Liver (tissue), 9 donors: ENCODE data around the gene PDIA3. TPM values are rescaled to one million over a fixed set of nuclear protein-coding genes. Genes with fewer than 3 reads are reported as not detected.

Source experiments
- DNase-seq: peaks from one replicate; pipeline ENCODE4 v3.0.0-alpha.2; 2017; ENCODE audit warnings: low spot score
- H3K27ac ChIP-seq, 2 donors: one replicate each; pipeline ENCODE4 v1.7.0; 2013; ENCODE audit warnings: inconsistent platforms in 2 of 2, low read length in 2 of 2, control low read depth in 1 of 2, low read depth in 1 of 2, mild to moderate bottlenecking in 1 of 2
- H3K27me3 ChIP-seq, 4 donors: one replicate each; pipeline versions ENCODE4 v1.6.1 to v1.7.0; 2013; ENCODE audit warnings: low read length in 3 of 4, inconsistent platforms in 1 of 4, mild to moderate bottlenecking in 1 of 4, moderate library complexity in 1 of 4; ENCODE audit not compliant: control insufficient read depth in 4 of 4, insufficient read depth in 4 of 4
- H3K36me3 ChIP-seq, 4 donors: one replicate each; pipeline versions ENCODE4 v1.6.1 to v1.7.0; 2013; ENCODE audit warnings: low read length in 3 of 4, mild to moderate bottlenecking in 3 of 4, low read depth in 1 of 4, moderate library complexity in 1 of 4; ENCODE audit not compliant: control insufficient read depth in 4 of 4, insufficient read depth in 3 of 4
- H3K4me1 ChIP-seq, 4 donors: one replicate each; pipeline versions ENCODE4 v1.6.1 to v1.7.0; 2013; ENCODE audit warnings: low read length in 3 of 4, mild to moderate bottlenecking in 3 of 4, moderate library complexity in 1 of 4; ENCODE audit not compliant: control insufficient read depth in 4 of 4, insufficient read depth in 4 of 4
- H3K4me3 ChIP-seq, 3 donors: one replicate each; pipeline versions ENCODE4 v1.6.1 to v1.7.0; 2013; ENCODE audit warnings: low read length in 3 of 3, control low read depth in 1 of 3, low read depth in 1 of 3, mild to moderate bottlenecking in 1 of 3
- H3K9ac ChIP-seq, 2 donors: one replicate each; pipeline ENCODE4 v1.7.0; 2013; ENCODE audit warnings: low read length in 2 of 2, mild to moderate bottlenecking in 2 of 2, moderate library complexity in 2 of 2, control low read depth in 1 of 2, low read depth in 1 of 2
- H3K9me3 ChIP-seq, 4 donors: one replicate each; pipeline versions ENCODE4 v1.6.1 to v1.7.0; 2013; ENCODE audit warnings: low read length in 3 of 4; ENCODE audit not compliant: control insufficient read depth in 4 of 4
- EGR1 ChIP-seq, 2 donors: IDR thresholded peaks; 2 replicates each; pipeline ENCODE4 v1.6.1; 2016 to 2018; ENCODE audit warnings: antibody characterized with exemption in 2 of 2, low read depth in 2 of 2
- FOXA1 ChIP-seq: IDR thresholded peaks from 2 replicates; pipeline ENCODE4 v1.6.1; 2016; ENCODE audit warnings: antibody characterized with exemption
- FOXA2 ChIP-seq: IDR thresholded peaks from 2 replicates; pipeline ENCODE4 v1.6.1; 2016; ENCODE audit warnings: antibody characterized with exemption
- GABPA ChIP-seq, 2 donors: IDR thresholded peaks in 1 of 2; conservative IDR thresholded peaks in 1 of 2; 2 replicates each; pipeline ENCODE4 v1.6.1; 2016; ENCODE audit warnings: antibody characterized with exemption in 2 of 2, mild to moderate bottlenecking in 1 of 2, moderate library complexity in 1 of 2
- HNF4A ChIP-seq, 2 donors: conservative IDR thresholded peaks; 2 replicates each; pipeline ENCODE4 v1.6.1; 2016; ENCODE audit warnings: antibody characterized with exemption in 2 of 2, mild to moderate bottlenecking in 2 of 2
- HNF4G ChIP-seq: IDR thresholded peaks from 2 replicates; pipeline ENCODE4 v1.6.1; 2016; ENCODE audit warnings: antibody characterized with exemption
- JUND ChIP-seq, 2 donors: IDR thresholded peaks; 2 replicates each; pipeline ENCODE4 v1.6.1; 2016; ENCODE audit warnings: antibody characterized with exemption in 2 of 2
- NR2F2 ChIP-seq: IDR thresholded peaks from 2 replicates; pipeline ENCODE4 v1.6.1; 2016; ENCODE audit warnings: antibody characterized with exemption
- RAD21 ChIP-seq, 2 donors: IDR thresholded peaks; 2 replicates each; pipeline ENCODE4 v1.6.1; 2016; ENCODE audit warnings: antibody characterized with exemption in 2 of 2, mild to moderate bottlenecking in 2 of 2
- RXRA ChIP-seq, 2 donors: IDR thresholded peaks; 2 replicates each; pipeline ENCODE4 v1.6.1; 2017 to 2018; ENCODE audit warnings: antibody characterized with exemption in 2 of 2, mild to moderate bottlenecking in 1 of 2
- SP1 ChIP-seq: IDR thresholded peaks from 2 replicates; pipeline ENCODE4 v1.6.1; 2018; ENCODE audit warnings: antibody characterized with exemption, mild to moderate bottlenecking
- TAF1 ChIP-seq: conservative IDR thresholded peaks from 2 replicates; pipeline ENCODE4 v1.6.1; 2016; ENCODE audit warnings: antibody characterized with exemption, mild to moderate bottlenecking
- YY1 ChIP-seq: IDR thresholded peaks from 2 replicates; pipeline ENCODE4 v1.6.1; 2016; ENCODE audit warnings: antibody characterized with exemption, mild to moderate bottlenecking
- WGBS: extraction: QIAGEN DNeasy Blood & Tissue Kit; methylation state at CpG from one replicate; pipeline ENCODE4 v1.1.7; 2013; 5-methylcytosine and 5-hydroxymethylcytosine counted together
- polyA plus RNA-seq, 2 donors: library from polyadenylated mRNA; stranded (reverse) in 1 of 2; unstranded in 1 of 2; fragments of 200-250 nt in 1 of 2; fragments of >200 nt in 1 of 2; fragmentation: Nextera tagmentation in 1 of 2; extraction: Ambion mirVana in 1 of 2; gene quantifications; one replicate each; pipeline versions ENCODE4 v1.2.1 to v1.2.3, GENCODE V29; 2013 to 2015
- total RNA-seq, 2 donors: library from RNA; depleted of rRNA; stranded (reverse); fragments of >200 nt; gene quantifications; one replicate each; pipeline ENCODE4 v1.2.3, GENCODE V29; 2014
- TF ChIP-seq, protein P1 (sequence below): IDR thresholded peaks from 2 replicates; pipeline ENCODE4 v1.6.1; 2016; ENCODE audit warnings: antibody characterized with exemption
- TF ChIP-seq, protein P2 (sequence below): fragments of 150-350 bp; IDR thresholded peaks from 2 replicates; pipeline ENCODE4 v1.5.1; 2017; ENCODE audit warnings: improper control_type of control experiment, low read depth, low read length; ENCODE audit not compliant: missing input control
- TF ChIP-seq, protein P3 (sequence below): IDR thresholded peaks from 2 replicates; pipeline ENCODE4 v1.6.1; 2016; ENCODE audit warnings: antibody characterized with exemption
- TF ChIP-seq, protein P4 (sequence below): IDR thresholded peaks from 2 replicates; pipeline ENCODE4 v1.6.1; 2016; ENCODE audit warnings: antibody characterized with exemption, mild to moderate bottlenecking
- TF ChIP-seq, protein P5 (sequence below): IDR thresholded peaks from 2 replicates; pipeline ENCODE4 v1.6.1; 2016; ENCODE audit warnings: antibody characterized with exemption
- donor health status: healthy.
- donor health status: healthy.
- donor health status: healthy.
- donor health status: healthy.
- donor health status: healthy.

The PDIA3 gene
- total and polyA plus RNA-seq, 4 donors = 109 to 328 (median 215) TPM

DNA sequence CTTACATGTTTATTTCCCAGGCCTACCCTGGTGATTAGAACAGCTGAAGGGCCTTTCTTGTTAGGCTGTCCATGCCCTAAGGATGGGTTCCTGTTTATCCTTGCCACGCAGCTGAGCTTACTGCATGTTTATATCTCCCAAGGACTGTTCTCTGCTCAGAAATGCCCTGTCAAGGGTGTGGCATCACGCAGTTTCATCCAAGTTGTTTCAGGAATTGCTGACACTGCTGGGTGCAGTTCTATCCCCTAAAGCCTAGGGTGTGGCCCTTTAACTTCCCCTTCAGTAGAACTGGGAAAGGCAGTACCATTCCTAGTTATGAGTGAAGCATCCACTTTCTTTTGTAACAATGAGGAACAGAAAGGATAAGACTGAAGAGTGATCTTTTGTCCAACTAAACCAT, 25.6 kb downstream of the PDIA3 start:
- H3K27ac ChIP-seq = no peak overlapping the region

More for the DNA sequence above, 25.6 kb downstream of the PDIA3 start:
- no peak for TF ChIP-seq GABPA (IDR thresholded peaks at IDR 0.05 in 1 of 2, conservative IDR thresholded peaks at IDR 0.05 in 1 of 2)
- no peak for TF ChIP-seq FOXA1
- TF ChIP-seq HNF4A (conservative IDR thresholded peaks at IDR 0.05) = no peak
- no peak for TF ChIP-seq RAD21 (IDR thresholded peaks at IDR 0.05)
- TF ChIP-seq, protein P1, sequence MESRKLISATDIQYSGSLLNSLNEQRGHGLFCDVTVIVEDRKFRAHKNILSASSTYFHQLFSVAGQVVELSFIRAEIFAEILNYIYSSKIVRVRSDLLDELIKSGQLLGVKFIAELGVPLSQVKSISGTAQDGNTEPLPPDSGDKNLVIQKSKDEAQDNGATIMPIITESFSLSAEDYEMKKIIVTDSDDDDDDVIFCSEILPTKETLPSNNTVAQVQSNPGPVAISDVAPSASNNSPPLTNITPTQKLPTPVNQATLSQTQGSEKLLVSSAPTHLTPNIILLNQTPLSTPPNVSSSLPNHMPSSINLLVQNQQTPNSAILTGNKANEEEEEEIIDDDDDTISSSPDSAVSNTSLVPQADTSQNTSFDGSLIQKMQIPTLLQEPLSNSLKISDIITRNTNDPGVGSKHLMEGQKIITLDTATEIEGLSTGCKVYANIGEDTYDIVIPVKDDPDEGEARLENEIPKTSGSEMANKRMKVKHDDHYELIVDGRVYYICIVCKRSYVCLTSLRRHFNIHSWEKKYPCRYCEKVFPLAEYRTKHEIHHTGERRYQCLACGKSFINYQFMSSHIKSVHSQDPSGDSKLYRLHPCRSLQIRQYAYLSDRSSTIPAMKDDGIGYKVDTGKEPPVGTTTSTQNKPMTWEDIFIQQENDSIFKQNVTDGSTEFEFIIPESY = no peak
- TF ChIP-seq, protein P2, sequence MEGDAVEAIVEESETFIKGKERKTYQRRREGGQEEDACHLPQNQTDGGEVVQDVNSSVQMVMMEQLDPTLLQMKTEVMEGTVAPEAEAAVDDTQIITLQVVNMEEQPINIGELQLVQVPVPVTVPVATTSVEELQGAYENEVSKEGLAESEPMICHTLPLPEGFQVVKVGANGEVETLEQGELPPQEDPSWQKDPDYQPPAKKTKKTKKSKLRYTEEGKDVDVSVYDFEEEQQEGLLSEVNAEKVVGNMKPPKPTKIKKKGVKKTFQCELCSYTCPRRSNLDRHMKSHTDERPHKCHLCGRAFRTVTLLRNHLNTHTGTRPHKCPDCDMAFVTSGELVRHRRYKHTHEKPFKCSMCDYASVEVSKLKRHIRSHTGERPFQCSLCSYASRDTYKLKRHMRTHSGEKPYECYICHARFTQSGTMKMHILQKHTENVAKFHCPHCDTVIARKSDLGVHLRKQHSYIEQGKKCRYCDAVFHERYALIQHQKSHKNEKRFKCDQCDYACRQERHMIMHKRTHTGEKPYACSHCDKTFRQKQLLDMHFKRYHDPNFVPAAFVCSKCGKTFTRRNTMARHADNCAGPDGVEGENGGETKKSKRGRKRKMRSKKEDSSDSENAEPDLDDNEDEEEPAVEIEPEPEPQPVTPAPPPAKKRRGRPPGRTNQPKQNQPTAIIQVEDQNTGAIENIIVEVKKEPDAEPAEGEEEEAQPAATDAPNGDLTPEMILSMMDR = no peak
- no peak for TF ChIP-seq EGR1 (IDR thresholded peaks at IDR 0.05; ENCODE audit: low read depth in 2 of 2)
- TF ChIP-seq, protein P3, sequence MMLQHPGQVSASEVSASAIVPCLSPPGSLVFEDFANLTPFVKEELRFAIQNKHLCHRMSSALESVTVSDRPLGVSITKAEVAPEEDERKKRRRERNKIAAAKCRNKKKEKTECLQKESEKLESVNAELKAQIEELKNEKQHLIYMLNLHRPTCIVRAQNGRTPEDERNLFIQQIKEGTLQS = no peak
- no peak for TF ChIP-seq JUND (IDR thresholded peaks at IDR 0.05)
- TF ChIP-seq, protein P4, sequence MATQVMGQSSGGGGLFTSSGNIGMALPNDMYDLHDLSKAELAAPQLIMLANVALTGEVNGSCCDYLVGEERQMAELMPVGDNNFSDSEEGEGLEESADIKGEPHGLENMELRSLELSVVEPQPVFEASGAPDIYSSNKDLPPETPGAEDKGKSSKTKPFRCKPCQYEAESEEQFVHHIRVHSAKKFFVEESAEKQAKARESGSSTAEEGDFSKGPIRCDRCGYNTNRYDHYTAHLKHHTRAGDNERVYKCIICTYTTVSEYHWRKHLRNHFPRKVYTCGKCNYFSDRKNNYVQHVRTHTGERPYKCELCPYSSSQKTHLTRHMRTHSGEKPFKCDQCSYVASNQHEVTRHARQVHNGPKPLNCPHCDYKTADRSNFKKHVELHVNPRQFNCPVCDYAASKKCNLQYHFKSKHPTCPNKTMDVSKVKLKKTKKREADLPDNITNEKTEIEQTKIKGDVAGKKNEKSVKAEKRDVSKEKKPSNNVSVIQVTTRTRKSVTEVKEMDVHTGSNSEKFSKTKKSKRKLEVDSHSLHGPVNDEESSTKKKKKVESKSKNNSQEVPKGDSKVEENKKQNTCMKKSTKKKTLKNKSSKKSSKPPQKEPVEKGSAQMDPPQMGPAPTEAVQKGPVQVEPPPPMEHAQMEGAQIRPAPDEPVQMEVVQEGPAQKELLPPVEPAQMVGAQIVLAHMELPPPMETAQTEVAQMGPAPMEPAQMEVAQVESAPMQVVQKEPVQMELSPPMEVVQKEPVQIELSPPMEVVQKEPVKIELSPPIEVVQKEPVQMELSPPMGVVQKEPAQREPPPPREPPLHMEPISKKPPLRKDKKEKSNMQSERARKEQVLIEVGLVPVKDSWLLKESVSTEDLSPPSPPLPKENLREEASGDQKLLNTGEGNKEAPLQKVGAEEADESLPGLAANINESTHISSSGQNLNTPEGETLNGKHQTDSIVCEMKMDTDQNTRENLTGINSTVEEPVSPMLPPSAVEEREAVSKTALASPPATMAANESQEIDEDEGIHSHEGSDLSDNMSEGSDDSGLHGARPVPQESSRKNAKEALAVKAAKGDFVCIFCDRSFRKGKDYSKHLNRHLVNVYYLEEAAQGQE = no peak
- TF ChIP-seq NR2F2 = no peak
- no peak for TF ChIP-seq FOXA2
- no peak for TF ChIP-seq HNF4G
- TF ChIP-seq, protein P5, sequence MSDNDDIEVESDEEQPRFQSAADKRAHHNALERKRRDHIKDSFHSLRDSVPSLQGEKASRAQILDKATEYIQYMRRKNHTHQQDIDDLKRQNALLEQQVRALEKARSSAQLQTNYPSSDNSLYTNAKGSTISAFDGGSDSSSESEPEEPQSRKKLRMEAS = no peak
- TF ChIP-seq TAF1 = no peak
- TF ChIP-seq YY1 = no peak
- no peak for TF ChIP-seq RXRA (IDR thresholded peaks at IDR 0.05)
- no peak for TF ChIP-seq SP1
- Histone ChIP-seq H3K4me1 (peaks cover 0 to 18% (median 9%) of the 10 kb centered on the region in 4 donors), H3K27me3 (no peaks in the 10 kb centered on the region), H3K9ac (no peak overlapping the region), H3K36me3 (peaks cover 13 to 67% (median 62%) of the 10 kb centered on the region in 4 donors), H3K9me3 (no peaks in the 10 kb centered on the region), H3K4me3 (no peak overlapping the region)
- no peak for DNase-seq
- WGBS = 70% methylated on average over 2 of the region's 2 CpGs
